Muscle of arm (tissue), 12 donors: ENCODE data around the gene ACSM4. TPM values are rescaled to one million over a fixed set of nuclear protein-coding genes. Genes with fewer than 3 reads are reported as not detected.
"Not testable (repeated sequence)": the region's sequence is repeated elsewhere in the genome, so short reads cannot be mapped to it uniquely, and the experiment has no call there.

Source experiments
- DNase-seq: peaks from one replicate; pipeline ENCODE4 v3.0.0-alpha.2; 2013
- polyA plus RNA-seq, 12 donors: library from polyadenylated mRNA; unstranded; fragments of 120-200 nt; gene quantifications; one replicate each; pipeline ENCODE4 v1.2.1, GENCODE V29; 2013; ENCODE audit not compliant: insufficient read length in 12 of 12

The ACSM4 gene
- polyA plus RNA-seq, 12 donors, result 0.11 to 0.20 (median 0.15) TPM; not detected in 5

DNA sequence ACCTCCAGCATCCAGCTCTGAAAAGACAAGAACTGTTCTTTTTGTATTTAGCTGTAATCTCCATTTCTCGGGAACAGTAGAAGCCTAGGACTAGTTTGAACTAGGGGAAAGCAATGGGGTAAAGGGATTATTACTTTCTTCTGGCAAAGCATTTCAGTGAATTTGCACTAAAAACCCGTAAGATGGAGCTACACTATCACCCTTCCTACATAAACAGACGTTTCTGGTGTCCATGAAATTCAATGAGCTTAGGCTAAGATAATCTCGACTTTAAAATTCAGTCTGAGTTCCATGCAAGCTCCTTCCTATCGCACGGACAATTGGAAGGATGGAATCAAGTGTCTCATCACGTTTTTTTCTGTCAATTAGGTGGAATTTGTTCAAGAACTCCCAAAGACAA lies 24.0 kb downstream of the ACSM4 start:
- DNase-seq, result no peak

DNA sequence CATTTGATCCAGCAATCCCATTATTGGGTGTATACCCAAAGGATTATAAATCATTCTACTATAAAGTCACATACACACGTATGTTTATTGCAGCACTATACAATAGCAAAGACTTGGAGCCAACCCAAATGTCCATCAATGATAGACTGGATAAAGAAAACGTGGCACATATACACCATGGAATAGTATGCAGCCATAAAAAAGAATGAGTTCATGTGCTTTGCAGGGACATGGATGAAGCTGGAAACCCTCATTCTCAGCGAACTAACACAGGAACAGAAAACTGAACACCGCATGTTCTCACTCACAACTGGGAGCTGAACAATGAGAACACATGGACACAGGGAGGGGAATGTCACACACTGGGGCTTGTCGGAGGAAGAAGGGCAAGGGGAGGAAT lies 33.9 kb downstream of the ACSM4 start:
- DNase-seq, result not testable (repeated sequence)

- no peak for DNase-seq
Measured at GRCh38 chr12:7339675-7340074, 35.8 kb downstream of the ACSM4 start.

DNA sequence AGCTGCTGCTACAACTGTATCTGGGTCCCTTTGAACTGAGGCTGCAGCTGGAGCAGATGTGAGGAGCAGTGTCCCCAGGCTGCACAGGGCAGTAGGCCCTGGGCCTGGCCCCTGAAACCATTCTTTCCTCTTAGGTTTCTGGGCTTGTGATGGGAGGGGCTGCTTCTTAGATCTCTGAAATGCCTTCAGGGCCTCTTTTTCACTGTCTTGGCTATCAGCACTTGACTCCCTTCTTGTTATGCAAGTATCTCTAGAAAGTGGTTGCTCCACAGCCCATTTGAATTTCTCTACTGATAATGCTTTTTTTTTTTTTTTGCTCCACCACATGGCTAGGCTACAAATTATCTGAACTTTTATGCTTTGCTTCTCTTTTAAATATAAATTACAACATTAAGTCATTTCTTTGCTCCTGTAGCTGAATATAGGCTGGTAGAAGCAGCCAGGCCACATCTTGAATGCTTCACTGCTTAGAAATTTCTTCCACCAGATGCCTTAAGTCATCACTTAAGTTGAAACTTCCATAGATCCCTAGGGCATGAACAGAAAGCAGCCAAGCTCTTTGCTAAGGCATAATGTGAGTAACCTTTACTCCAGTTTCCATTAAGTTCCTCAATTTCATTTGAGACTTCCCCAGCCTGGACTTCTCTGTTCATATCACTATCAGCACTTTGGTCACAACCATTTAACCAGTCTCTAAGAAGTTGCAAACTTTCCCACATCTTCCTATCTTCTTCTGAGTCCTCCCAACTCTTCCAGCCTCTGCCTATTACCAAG lies 41.1 kb downstream of the ACSM4 start:
- DNase-seq, result no peak

DNA sequence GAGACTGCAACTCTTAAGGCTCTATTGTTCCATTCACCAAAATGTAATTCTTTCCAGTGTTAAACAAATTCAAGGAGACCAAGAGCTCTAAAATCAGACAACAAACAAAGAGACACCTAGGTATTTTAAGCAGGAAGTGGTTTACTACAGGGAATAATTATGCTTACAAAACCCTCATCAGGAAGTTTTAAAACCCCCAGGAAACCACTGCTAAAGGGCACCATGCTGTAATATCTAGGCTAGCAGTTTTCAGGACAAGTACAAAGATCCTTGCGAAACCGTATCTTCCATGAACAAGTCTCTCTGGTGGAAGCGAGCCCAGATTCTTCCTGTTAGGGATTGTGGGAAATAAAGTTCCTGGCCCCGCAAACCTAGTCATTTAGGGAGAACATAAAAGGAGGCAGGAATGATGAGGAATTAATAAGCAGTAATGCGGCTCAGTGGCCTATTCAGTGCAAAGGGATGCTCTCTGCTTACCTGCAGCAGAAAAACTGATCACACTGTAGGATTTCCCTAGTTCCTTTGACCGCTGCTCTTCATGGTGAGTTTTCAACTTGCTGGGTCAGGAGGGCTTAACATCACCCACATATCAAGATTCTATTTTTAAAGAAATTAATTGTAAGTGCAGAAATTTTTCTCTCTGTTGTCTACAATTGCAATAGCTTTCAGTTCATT lies 42.8 kb downstream of the ACSM4 start:
- DNase-seq, result no peak

DNA sequence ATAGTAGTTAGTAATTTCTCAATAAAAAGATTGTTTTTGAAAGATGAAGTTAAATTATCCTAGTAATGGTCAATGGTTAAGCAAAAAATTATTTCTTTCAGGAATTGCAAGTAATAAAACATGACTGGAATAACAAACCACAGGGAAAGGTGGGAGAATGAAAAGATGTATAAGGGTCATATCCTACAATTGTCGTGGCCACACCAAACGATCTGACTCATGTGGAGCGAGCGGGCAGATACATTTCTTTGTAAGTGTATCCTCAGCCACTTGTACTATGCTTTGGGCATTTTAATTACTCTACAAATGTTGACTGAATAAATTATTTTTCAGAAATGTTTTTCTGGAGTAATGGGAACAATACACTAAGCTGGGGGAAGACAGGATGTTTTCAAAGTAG lies 45.5 kb downstream of the ACSM4 start:
- no peak for DNase-seq

DNA sequence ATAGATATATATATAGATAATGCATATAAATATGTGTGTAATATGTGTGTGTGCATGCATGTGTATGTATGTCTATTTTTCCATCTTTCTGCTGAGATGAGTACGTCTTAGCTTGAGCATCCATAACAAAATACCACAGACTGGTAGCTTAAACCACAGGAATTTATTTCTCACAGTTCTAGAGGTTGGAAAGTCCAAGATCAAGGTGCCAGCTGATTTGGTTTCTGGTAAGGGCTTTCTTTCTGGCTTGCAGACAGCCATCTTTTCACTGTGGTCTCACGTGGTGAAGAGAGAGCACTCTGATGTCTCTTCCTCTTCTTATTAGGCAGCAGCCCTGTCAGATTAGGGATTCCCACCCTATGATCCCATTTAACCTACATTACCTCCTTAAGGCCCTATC lies 47.3 kb downstream of the ACSM4 start:
- no peak for DNase-seq

- no peak for DNase-seq
Measured at GRCh38 chr12:7352661-7353060, 48.8 kb downstream of the ACSM4 start.

- DNase-seq, result no peak
Measured at GRCh38 chr12:7354529-7354928, 50.7 kb downstream of the ACSM4 start.

DNA sequence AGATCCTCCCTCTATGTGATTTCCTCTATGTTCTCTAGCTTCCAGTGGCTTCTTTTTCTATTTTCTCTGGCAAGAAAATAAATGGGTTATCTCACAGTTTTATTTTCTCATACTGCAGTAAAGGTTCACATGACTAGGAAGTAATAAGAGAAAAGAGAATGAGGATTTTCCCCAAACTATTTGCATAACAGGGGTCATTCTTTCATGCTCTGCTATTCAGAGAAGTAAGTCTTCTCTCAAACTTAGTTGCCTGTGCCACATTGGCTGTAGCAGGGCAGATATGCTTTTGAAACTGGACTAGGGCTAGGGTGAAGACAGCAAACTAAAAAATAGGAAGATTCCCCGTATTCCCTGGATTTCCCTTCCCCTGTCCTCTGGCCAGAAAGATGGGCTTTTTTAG lies 57.4 kb downstream of the ACSM4 start:
- no peak for DNase-seq

DNA sequence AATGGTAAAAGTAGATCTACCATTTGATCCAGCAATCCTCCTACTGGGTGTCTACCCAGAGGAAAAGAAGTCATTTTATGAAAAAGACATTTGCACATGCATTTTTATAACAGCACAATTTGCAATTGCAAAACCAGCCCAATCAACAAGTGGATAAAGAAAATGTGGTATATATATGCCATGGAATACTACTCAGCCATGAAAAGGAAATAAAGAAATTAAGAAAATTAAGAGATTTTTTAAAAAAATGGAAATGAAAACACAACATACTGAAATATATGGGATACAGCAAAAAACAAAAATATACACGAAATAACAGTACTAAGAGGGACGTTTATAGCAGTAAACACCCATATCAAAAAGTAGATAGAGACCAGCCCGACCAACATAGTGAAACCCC lies 58.9 kb downstream of the ACSM4 start:
- no peak for DNase-seq

DNA sequence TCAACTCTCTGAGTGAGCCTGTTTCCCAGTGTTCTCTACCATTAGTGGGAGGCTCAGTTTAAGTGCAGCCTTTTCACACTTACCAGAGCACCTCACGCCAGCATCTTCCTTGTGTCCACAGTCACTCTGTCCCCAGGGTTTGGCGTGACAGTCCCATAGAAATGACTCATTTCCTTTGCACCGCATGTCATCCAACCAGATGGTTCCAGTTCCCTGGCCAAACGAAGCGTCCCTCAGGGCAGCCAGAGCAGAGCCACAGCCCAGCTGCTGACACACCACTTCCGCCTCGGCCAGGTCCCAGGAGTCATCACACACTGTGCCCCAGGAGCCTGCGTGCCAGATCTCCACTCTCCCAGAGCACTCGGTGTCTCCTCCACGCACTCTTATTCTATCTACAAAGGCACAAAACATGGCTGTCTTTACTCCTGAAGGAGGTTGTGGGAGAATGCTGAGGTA lies 65.4 kb downstream of the ACSM4 start:
- DNase-seq, result no peak

GRCh38 chr12:7373226-7373625 lies 69.4 kb downstream of the ACSM4 start:
- DNase-seq, result no peak

GRCh38 chr12:7374423-7375144 lies 70.7 kb downstream of the ACSM4 start:
- no peak for DNase-seq

GRCh38 chr12:7375145-7375543 lies 71.3 kb downstream of the ACSM4 start:
- DNase-seq, result no peak

- no peak for DNase-seq
Measured at GRCh38 chr12:7376196-7376595, 72.3 kb downstream of the ACSM4 start.

Other genes starting within 250 kb of the ACSM4 start
- gene C1S, start 243.4 kb upstream of the ACSM4 start, polyA plus RNA-seq, result 100 to 1,000 TPM in 3 of 12 donors, 10 to 100 TPM in 8, not detected in 1; 57.3 to 132 (median 66.8) TPM
- 100 to 1,000 TPM in 4 of 12 donors, 10 to 100 TPM in 7, not detected in 1; 71.8 to 139 (median 79.7) TPM for gene C1R, start 211.6 kb upstream of the ACSM4 start, polyA plus RNA-seq
- 10 to 100 TPM in 9 of 12 donors, 1 to 10 TPM in 2, not detected in 1; 8.6 to 38.7 (median 12.8) TPM for gene C1RL, start 194.9 kb upstream of the ACSM4 start, polyA plus RNA-seq
- 10 to 100 TPM in 1 of 12 donors, 1 to 10 TPM in 9, not detected in 2; 2.1 to 18.2 (median 3.5) TPM for gene RBP5, start 175.2 kb upstream of the ACSM4 start, polyA plus RNA-seq
- 10 to 100 TPM in 11 of 12 donors, not detected in 1; 13.4 to 35.4 (median 18.5) TPM for gene CLSTN3, start 173.7 kb upstream of the ACSM4 start, polyA plus RNA-seq
- gene PEX5, start 114.4 kb upstream of the ACSM4 start, polyA plus RNA-seq, result 10 to 100 TPM in 11 of 12 donors, not detected in 1; 25.9 to 43.0 (median 35.8) TPM
- 10 to 100 TPM in 6 of 12 donors, 1 to 10 TPM in 5, not detected in 1; 4.0 to 22.7 (median 10.5) TPM for gene CD163L1, start 140.1 kb downstream of the ACSM4 start, polyA plus RNA-seq
- 10 to 100 TPM in 9 of 12 donors, 1 to 10 TPM in 2, not detected in 1; 8.1 to 19.9 (median 15.9) TPM for gene CD163, start 199.7 kb downstream of the ACSM4 start, polyA plus RNA-seq